IMR-90 (cell line): Measurements from ENCODE around the gene CLCA2.

ENCODE experiments used
- CEBPB ChIP-seq: IDR thresholded peaks from 2 replicates; pipeline ENCODE4 v1.6.1; 2012; ENCODE audit warnings: low read depth, low read length, improper control_type of control experiment
- CHD1 ChIP-seq: IDR thresholded peaks from 2 replicates; pipeline ENCODE4 v1.6.1; 2012; ENCODE audit warnings: low read depth, low read length, improper control_type of control experiment
- FOS ChIP-seq: fragments of 150-350 bp; IDR thresholded peaks from 2 replicates; pipeline ENCODE4 v1.6.1; 2016; ENCODE audit warnings: low read depth, low read length
- MAFK ChIP-seq: IDR thresholded peaks from 2 replicates; pipeline ENCODE4 v1.6.1; 2012; ENCODE audit warnings: low read depth, low read length, improper control_type of control experiment
- MAZ ChIP-seq: IDR thresholded peaks from 2 replicates; pipeline ENCODE4 v1.6.1; 2012; ENCODE audit warnings: low read depth, mild to moderate bottlenecking, low read length, improper control_type of control experiment, moderate library complexity, borderline replicate concordance
- POLR2A ChIP-seq: IDR thresholded peaks from 2 replicates; pipeline ENCODE4 v1.6.1; 2012; ENCODE audit warnings: mild to moderate bottlenecking, low read depth, low read length
- RAD21 ChIP-seq: IDR thresholded peaks from 2 replicates; pipeline ENCODE4 v1.6.1; 2012; ENCODE audit warnings: low read length, improper control_type of control experiment
- RCOR1 ChIP-seq: IDR thresholded peaks from 2 replicates; pipeline ENCODE4 v1.6.1; 2012; ENCODE audit warnings: mild to moderate bottlenecking, low read length, improper control_type of control experiment; ENCODE audit not compliant: insufficient replicate concordance
- RFX5 ChIP-seq: IDR thresholded peaks from 2 replicates; pipeline ENCODE4 v1.8.0; 2012; ENCODE audit warnings: low read depth, mild to moderate bottlenecking, low read length, moderate library complexity
- SMC3 ChIP-seq: fragments of 150-350 bp; IDR thresholded peaks from 2 replicates; pipeline ENCODE4 v1.6.1; 2016; ENCODE audit warnings: low read depth, mild to moderate bottlenecking, antibody characterized with exemption, low read length, moderate library complexity
- TF ChIP-seq, protein P1 (sequence below): conservative IDR thresholded peaks from 2 replicates; pipeline ENCODE4 v1.5.1; 2012; ENCODE audit warnings: mild to moderate bottlenecking, low read depth, low read length, improper control_type of control experiment
- TF ChIP-seq, protein P2 (sequence below): fragments of 150-350 bp; IDR thresholded peaks from 2 replicates; pipeline ENCODE4 v1.6.1; 2016; ENCODE audit warnings: low read depth, mild to moderate bottlenecking, low read length, moderate library complexity, borderline replicate concordance

DNA sequence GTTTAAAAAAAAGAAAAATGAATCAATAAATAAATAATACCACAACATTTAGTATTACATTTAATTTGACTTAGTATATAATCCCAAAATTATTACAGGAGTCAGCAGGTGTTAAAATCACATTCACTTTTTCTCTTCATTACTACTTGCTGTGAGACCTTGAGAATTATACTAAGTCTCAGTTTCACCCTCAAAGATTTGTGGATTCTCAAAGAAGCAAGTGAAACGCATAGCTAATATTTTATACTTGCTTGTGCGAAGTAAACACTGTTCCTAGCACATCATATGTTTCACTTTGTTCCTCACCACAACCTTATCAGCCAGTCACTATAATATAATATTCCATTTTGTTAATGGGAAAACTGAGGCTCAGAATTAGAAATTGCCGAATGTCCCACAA lies 48.8 kb downstream of the CLCA2 start:
- TF ChIP-seq, protein P1, sequence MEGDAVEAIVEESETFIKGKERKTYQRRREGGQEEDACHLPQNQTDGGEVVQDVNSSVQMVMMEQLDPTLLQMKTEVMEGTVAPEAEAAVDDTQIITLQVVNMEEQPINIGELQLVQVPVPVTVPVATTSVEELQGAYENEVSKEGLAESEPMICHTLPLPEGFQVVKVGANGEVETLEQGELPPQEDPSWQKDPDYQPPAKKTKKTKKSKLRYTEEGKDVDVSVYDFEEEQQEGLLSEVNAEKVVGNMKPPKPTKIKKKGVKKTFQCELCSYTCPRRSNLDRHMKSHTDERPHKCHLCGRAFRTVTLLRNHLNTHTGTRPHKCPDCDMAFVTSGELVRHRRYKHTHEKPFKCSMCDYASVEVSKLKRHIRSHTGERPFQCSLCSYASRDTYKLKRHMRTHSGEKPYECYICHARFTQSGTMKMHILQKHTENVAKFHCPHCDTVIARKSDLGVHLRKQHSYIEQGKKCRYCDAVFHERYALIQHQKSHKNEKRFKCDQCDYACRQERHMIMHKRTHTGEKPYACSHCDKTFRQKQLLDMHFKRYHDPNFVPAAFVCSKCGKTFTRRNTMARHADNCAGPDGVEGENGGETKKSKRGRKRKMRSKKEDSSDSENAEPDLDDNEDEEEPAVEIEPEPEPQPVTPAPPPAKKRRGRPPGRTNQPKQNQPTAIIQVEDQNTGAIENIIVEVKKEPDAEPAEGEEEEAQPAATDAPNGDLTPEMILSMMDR, result no peak
- TF ChIP-seq CHD1, result no peak
- no peak for TF ChIP-seq RFX5
- TF ChIP-seq POLR2A, result no peak
- TF ChIP-seq MAFK, result no peak
- TF ChIP-seq CEBPB, result no peak
- TF ChIP-seq FOS, result no peak
- TF ChIP-seq RCOR1, result no peak
- no peak for TF ChIP-seq SMC3
- TF ChIP-seq RAD21, result no peak
- TF ChIP-seq, protein P2, sequence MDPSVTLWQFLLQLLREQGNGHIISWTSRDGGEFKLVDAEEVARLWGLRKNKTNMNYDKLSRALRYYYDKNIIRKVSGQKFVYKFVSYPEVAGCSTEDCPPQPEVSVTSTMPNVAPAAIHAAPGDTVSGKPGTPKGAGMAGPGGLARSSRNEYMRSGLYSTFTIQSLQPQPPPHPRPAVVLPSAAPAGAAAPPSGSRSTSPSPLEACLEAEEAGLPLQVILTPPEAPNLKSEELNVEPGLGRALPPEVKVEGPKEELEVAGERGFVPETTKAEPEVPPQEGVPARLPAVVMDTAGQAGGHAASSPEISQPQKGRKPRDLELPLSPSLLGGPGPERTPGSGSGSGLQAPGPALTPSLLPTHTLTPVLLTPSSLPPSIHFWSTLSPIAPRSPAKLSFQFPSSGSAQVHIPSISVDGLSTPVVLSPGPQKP, result no peak
- TF ChIP-seq MAZ, result no peak
